GM21717 (cell line): ENCODE results near the gene MSN.

Source experiments
- ATAC-seq: cut with Tn5 transposase; IDR thresholded peaks from one replicate; pipeline ENCODE4 v1.9.1; 2021; ENCODE audit warnings: mild to moderate bottlenecking, moderate library complexity; ENCODE audit not compliant: unreplicated experiment

The MSN gene

DNA sequence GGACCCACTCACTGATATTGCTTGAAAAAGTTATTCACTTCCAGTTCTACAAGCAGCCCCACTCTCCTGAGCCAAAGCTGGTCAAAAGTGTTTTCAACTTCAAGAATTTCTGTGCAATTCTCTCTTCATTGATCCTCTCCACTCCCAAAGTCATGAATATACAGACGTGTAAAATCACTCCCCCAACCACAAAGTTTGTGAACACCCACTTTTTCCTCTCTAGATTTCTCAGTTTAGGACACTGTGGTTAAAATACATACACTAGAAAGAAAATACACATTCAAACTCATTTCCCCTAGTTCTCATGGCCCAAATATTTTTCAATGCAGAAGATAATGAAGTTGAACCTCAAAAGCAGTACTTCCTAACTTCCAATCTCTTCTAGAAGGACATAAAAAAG lies 116.3 kb downstream of the MSN start:
- ATAC-seq: no peak
